HEK293T (cell line): ENCODE measurements around the gene SNTA1.

Source experiments
- CTCF ChIA-PET: fragments of 350-600 bp; formaldehyde crosslinking; extraction: SDS; loops from one replicate; lab custom pipeline; 2021; ENCODE audit warnings: antibody characterized with exemption, inconsistent platforms; lab: Yijun Ruan, JAX
- POLR2A ChIA-PET: fragments of 350-600 bp; formaldehyde crosslinking; extraction: SDS; loops from one replicate; lab custom pipeline; 2020; ENCODE audit warnings: antibody characterized with exemption, inconsistent platforms; lab: Yijun Ruan, JAX
- DNase-seq: peaks from one replicate; pipeline ENCODE4 v3.0.0; 2012; ENCODE audit warnings: mixed read lengths; ENCODE audit errors: extremely low spot score
- ARNT ChIP-seq: fragments of 450-650 bp; IDR thresholded peaks from 2 replicates; pipeline ENCODE4 v1.6.1; 2017; ENCODE audit warnings: mild to moderate bottlenecking
- BHLHE40 ChIP-seq: fragments of 450-650 bp; IDR thresholded peaks from 2 replicates; pipeline ENCODE4 v1.6.1; 2016; ENCODE audit warnings: mild to moderate bottlenecking, moderate library complexity, borderline replicate concordance
- CTBP1 ChIP-seq: fragments of 450-650 bp; IDR thresholded peaks from 2 replicates; pipeline ENCODE4 v1.6.1; 2016; ENCODE audit warnings: borderline replicate concordance
- ELF4 ChIP-seq: fragments of 450-650 bp; IDR thresholded peaks from 2 replicates; pipeline ENCODE4 v1.6.1; 2017; ENCODE audit warnings: antibody characterized with exemption
- FOXA1 ChIP-seq: fragments of 450-650 bp; IDR thresholded peaks from 2 replicates; pipeline ENCODE4 v1.6.1; 2016; ENCODE audit warnings: mild to moderate bottlenecking
- FOXK2 ChIP-seq: fragments of 450-650 bp; IDR thresholded peaks from 2 replicates; pipeline ENCODE4 v1.6.1; 2016; ENCODE audit warnings: mild to moderate bottlenecking
- FOXM1 ChIP-seq: fragments of 450-650 bp; IDR thresholded peaks from 2 replicates; pipeline ENCODE4 v1.6.1; 2017; ENCODE audit warnings: mild to moderate bottlenecking, borderline replicate concordance
- HDGF ChIP-seq: fragments of 450-650 bp; IDR thresholded peaks from 2 replicates; pipeline ENCODE4 v1.6.1; 2017; ENCODE audit warnings: antibody characterized with exemption, borderline replicate concordance
- L3MBTL2 ChIP-seq: fragments of 450-650 bp; conservative IDR thresholded peaks from 2 replicates; pipeline ENCODE4 v1.6.1; 2016; ENCODE audit warnings: mild to moderate bottlenecking
- LEF1 ChIP-seq: fragments of 450-650 bp; IDR thresholded peaks from 2 replicates; pipeline ENCODE4 v1.6.1; 2017; ENCODE audit warnings: mild to moderate bottlenecking, borderline replicate concordance
- NFRKB ChIP-seq: fragments of 450-650 bp; IDR thresholded peaks from 2 replicates; pipeline ENCODE4 v1.6.1; 2016; ENCODE audit warnings: mild to moderate bottlenecking, moderate library complexity
- PKNOX1 ChIP-seq: fragments of 450-650 bp; IDR thresholded peaks from 2 replicates; pipeline ENCODE4 v1.6.1; 2016
- SP1 ChIP-seq: fragments of 450-650 bp; IDR thresholded peaks from 2 replicates; pipeline ENCODE4 v1.6.1; 2017
- SUZ12 ChIP-seq: fragments of 450-650 bp; IDR thresholded peaks from 2 replicates; pipeline ENCODE4 v1.6.1; 2016; ENCODE audit warnings: mild to moderate bottlenecking
- TARDBP ChIP-seq: fragments of 450-650 bp; IDR thresholded peaks from 2 replicates; pipeline ENCODE4 v1.6.1; 2016
- ZNF384 ChIP-seq: fragments of 450-650 bp; IDR thresholded peaks from 2 replicates; pipeline ENCODE4 v1.6.1; 2016

Gene SNTA1

GRCh38 chr20:33401921-33402369 is 41.6 kb downstream of the SNTA1 start:
- DNase-seq, result no peak
- ChIA-PET CTCF (no interaction called here), POLR2A (interaction anchor here (0.7 to 1.7 kb wide), 11 partner anchors 9 to 273 kb away, joined by 3 to 15 read pairs (median 4); partner anchors contain the start of gene SNTA1)
- TF ChIP-seq ZNF384 (no peak), BHLHE40 (no peak), SP1 (no peak), NFRKB (no peak), HDGF (no peak), FOXA1 (no peak), L3MBTL2 (no peak), LEF1 (no peak), TARDBP (no peak), PKNOX1 (no peak), FOXK2 (no peak), ARNT (no peak), CTBP1 (no peak), FOXM1 (no peak), ELF4 (no peak), SUZ12 (no peak)

GRCh38 chr20:33401184-33401920 is 42.2 kb downstream of the SNTA1 start, which contains the start of gene CDK5RAP1:
Gene CDK5RAP1 (minus strand): TSS chr20:33401519. CDS start chr20:33397064, 4,455 bp downstream.
- POLR2A ChIA-PET, result interaction anchor here (0.6 to 1.7 kb wide), 13 partner anchors 10 to 274 kb away, joined by 3 to 15 read pairs (median 3); partner anchors contain the start of gene SNTA1
- peak; percentile 88 for DNase-seq
- TF ChIP-seq LEF1, result peak; percentile 12; the same call in 1 of the 2 replicates
- peak; percentile 39 for TF ChIP-seq L3MBTL2
- TF ChIP-seq TARDBP, result no peak
- peak; percentile 47; the same call in 1 of the 2 replicates for TF ChIP-seq NFRKB
- 0 out of 2 replicates have a peak, but pooled peaks have one; percentile 55 for TF ChIP-seq FOXK2
- TF ChIP-seq CTBP1, result peak; percentile 86; the same call in 1 of the 2 replicates
- TF ChIP-seq BHLHE40, result no peak
- peak; percentile 69 for TF ChIP-seq PKNOX1
- TF ChIP-seq ARNT, result 0 out of 2 replicates have a peak, but pooled peaks have one; percentile 12
- CTCF ChIA-PET, result no interaction called here

GRCh38 chr20:33400812-33401183 is 42.8 kb downstream of the SNTA1 start:
- DNase-seq, result peak; percentile 39
- CTCF ChIA-PET, result no interaction called here
- POLR2A ChIA-PET, result interaction anchor here (0.6 to 1.7 kb wide), 12 partner anchors 10 to 274 kb away, joined by 3 to 15 read pairs (median 4); partner anchors contain the start of gene SNTA1
- TF ChIP-seq ARNT (no peak), SUZ12 (no peak), ZNF384 (no peak), FOXM1 (no peak), PKNOX1 (no peak), HDGF (no peak), ELF4 (no peak), FOXK2 (no peak), NFRKB (no peak), FOXA1 (no peak), LEF1 (no peak), TARDBP (no peak), CTBP1 (no peak), SP1 (no peak), L3MBTL2 (no peak), BHLHE40 (no peak)

- DNase-seq, result no peak
- POLR2A ChIA-PET, result no interaction called here
- no peak for TF ChIP-seq SP1
- CTCF ChIA-PET, result interaction anchor here (0.6 kb wide), 1 partner anchor 55 kb away, joined by 4 read pairs; no protein-coding TSS in a partner anchor
Measured at GRCh38 chr20:33399924-33400323, 43.6 kb downstream of the SNTA1 start.

- POLR2A ChIA-PET, result no interaction called here
- TF ChIP-seq L3MBTL2 (no peak), ELF4 (no peak), ARNT (no peak), SUZ12 (no peak), ZNF384 (no peak), NFRKB (no peak), FOXK2 (no peak), FOXM1 (no peak), LEF1 (no peak), CTBP1 (no peak), HDGF (no peak), PKNOX1 (no peak), SP1 (no peak), FOXA1 (no peak), TARDBP (no peak), BHLHE40 (no peak)
- CTCF ChIA-PET, result no interaction called here
- DNase-seq, result no peak
Measured at GRCh38 chr20:33394718-33395117, 48.8 kb downstream of the SNTA1 start.
